ACC112 (cell line): ENCODE results near the gene ORC1.

ENCODE experiments used
- H2AFZ ChIP-seq: fragments of 200-600 bp; sonication (generic); one replicate; pipeline ENCODE4 v1.6.0; 2017; ENCODE audit warnings: antibody characterized with exemption, low read length; ENCODE audit not compliant: unreplicated experiment
- H3K27ac ChIP-seq: fragments of 200-600 bp; sonication (generic); 2 replicates; pipeline ENCODE4 v1.5.1; 2014; ENCODE audit warnings: low read depth, mild to moderate bottlenecking, antibody characterized with exemption, low read length, moderate library complexity
- H3K27me3 ChIP-seq: fragments of 200-600 bp; sonication (generic); 2 replicates; pipeline ENCODE4 v1.6.1; 2014; ENCODE audit warnings: mild to moderate bottlenecking, antibody characterized with exemption, low read length, moderate library complexity, mixed read lengths; ENCODE audit not compliant: insufficient read depth
- H3K36me3 ChIP-seq: fragments of 200-600 bp; sonication (generic); 2 replicates; pipeline ENCODE4 v1.6.1; 2016; ENCODE audit warnings: mild to moderate bottlenecking, antibody characterized with exemption, low read length, moderate library complexity, mixed read lengths; ENCODE audit not compliant: insufficient read depth
- H3K4me1 ChIP-seq: fragments of 200-600 bp; sonication (generic); one replicate; pipeline ENCODE4 v1.6.1; 2016; ENCODE audit warnings: low read length, mixed read lengths; ENCODE audit not compliant: insufficient read depth, unreplicated experiment, control insufficient read depth
- H3K4me3 ChIP-seq: fragments of 200-600 bp; sonication (generic); 2 replicates; pipeline ENCODE4 v1.5.1; 2014; ENCODE audit warnings: mild to moderate bottlenecking, low read depth, low read length
- H3K79me2 ChIP-seq: fragments of 200-600 bp; sonication (generic); one replicate; pipeline ENCODE4 v1.6.0; 2016; ENCODE audit warnings: low read length; ENCODE audit not compliant: control insufficient read depth, unreplicated experiment, insufficient read depth

ORC1 gene

GRCh38 chr1:52423771-52424170 is 19.5 kb upstream of the ORC1 start:
- peaks cover 8% of the 10 kb centered on the region for H3K36me3 ChIP-seq
- no peaks in the 10 kb centered on the region for H3K27me3 ChIP-seq
- H3K79me2 ChIP-seq: no peaks in the 10 kb centered on the region
- H3K4me3 ChIP-seq: no peak overlapping the region
- H2AFZ ChIP-seq: no peak overlapping the region
- H3K4me1 ChIP-seq: peaks cover 33% of the 10 kb centered on the region
- H3K27ac ChIP-seq: no peak overlapping the region

DNA sequence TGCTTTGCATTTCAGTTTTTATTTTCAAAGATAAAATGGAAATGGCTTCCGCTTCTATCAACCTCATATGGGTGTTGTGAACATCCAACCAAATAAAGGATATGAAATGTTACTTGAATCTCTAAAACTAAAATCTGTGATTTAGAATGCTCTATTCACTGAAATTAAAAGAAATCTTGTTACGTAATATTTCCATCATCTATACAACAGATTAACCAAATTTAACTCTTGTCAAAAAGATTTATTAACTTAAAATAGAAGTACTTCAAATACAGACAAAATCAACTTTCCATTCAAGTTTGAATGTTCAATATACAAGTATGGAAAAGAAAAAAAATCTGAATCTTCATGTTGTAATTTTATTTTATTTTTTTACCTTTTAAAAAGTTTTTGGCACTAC is 18.8 kb upstream of the ORC1 start:
- Histone ChIP-seq H3K36me3 (peaks cover 14% of the 10 kb centered on the region), H3K4me1 (peaks cover 33% of the 10 kb centered on the region), H3K4me3 (no peak overlapping the region), H2AFZ (no peak overlapping the region), H3K27ac (no peak overlapping the region), H3K27me3 (no peaks in the 10 kb centered on the region), H3K79me2 (no peaks in the 10 kb centered on the region)

GRCh38 chr1:52420713-52421112 is 16.5 kb upstream of the ORC1 start:
- Histone ChIP-seq H3K4me1 (peaks cover 16% of the 10 kb centered on the region), H3K27me3 (no peaks in the 10 kb centered on the region), H3K79me2 (no peaks in the 10 kb centered on the region), H2AFZ (no peak overlapping the region), H3K27ac (no peak overlapping the region), H3K4me3 (no peak overlapping the region), H3K36me3 (peaks cover 26% of the 10 kb centered on the region)

DNA sequence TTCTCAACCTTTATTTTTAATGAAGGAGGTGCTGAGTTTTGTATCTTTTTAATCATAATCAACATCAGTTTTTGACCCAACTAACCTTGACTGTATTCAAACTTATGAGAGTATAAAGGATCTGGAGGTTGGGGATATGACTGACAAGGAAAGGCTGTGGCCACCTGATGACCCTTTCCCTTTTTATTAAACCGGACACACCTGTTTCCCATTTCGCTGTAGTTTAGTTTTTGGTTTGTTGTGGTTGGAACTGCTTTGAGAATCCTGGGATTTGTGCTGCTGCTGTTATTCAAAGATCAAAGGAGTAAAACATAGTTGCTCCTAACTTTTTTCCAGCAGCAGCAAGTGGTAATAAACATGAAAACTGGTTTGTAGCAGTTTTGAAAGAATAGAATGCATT is 12.6 kb upstream of the ORC1 start:
- Histone ChIP-seq H3K27me3 (no peaks in the 10 kb centered on the region), H3K4me3 (no peak overlapping the region), H3K79me2 (no peaks in the 10 kb centered on the region), H2AFZ (no peak overlapping the region), H3K27ac (no peak overlapping the region), H3K4me1 (no peaks in the 10 kb centered on the region), H3K36me3 (peaks cover 50% of the 10 kb centered on the region)

DNA sequence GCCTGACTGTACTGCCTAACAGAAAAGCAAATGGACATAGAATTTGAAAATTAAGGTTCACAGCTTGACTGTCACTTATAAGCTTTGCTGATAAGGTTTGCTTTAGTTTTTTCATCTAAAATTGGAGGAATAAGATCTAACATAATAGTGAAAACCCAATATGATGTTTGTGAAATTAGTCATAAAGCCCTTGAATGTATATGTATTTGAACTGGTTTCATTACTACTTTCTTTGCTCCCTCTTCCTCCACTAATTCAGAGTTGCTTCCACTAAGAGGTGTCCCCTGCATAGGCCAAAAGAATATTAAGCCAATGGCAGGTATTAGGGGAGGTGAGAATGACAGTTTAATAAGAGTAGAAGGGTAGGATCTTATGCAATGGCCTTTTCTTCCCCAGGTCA is 10.7 kb upstream of the ORC1 start:
- Histone ChIP-seq H3K4me1 (no peaks in the 10 kb centered on the region), H3K4me3 (no peak overlapping the region), H3K27ac (no peak overlapping the region), H3K36me3 (peaks cover 54% of the 10 kb centered on the region), H3K79me2 (no peaks in the 10 kb centered on the region), H2AFZ (no peak overlapping the region), H3K27me3 (no peaks in the 10 kb centered on the region)

DNA sequence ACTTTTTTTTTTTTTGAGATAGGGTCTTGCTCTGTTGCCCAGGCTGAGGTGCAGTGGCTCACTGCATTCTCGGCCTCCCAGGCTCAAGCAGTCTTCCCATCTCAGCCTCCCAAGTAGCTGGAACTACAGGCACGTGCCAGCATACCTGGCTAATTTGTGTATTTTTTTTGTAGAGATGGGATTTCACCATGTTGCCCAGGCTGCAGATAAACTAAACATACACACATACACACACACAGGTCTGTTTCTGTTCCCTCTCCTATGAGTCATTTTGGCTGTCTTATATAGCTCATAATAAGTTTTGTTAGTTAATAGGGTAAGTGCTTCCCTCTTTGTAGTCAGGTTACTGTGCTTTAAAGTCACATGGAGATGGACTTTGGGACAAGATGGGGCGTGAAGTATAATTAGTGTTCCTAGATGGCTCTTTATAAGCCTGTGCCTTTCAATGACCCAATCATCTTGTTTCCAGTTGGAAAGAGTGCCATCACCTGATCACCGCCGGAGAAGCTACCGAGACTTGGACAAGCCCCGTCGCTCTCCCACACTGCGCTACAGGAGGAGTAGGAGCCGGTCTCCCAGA is 9.3 kb upstream of the ORC1 start:
- H3K4me3 ChIP-seq: no peak overlapping the region
- no peaks in the 10 kb centered on the region for H3K4me1 ChIP-seq
- no peak overlapping the region for H2AFZ ChIP-seq
- peaks cover 57% of the 10 kb centered on the region for H3K36me3 ChIP-seq
- no peaks in the 10 kb centered on the region for H3K27me3 ChIP-seq
- no peaks in the 10 kb centered on the region for H3K79me2 ChIP-seq
- no peak overlapping the region for H3K27ac ChIP-seq

- H2AFZ ChIP-seq: peak overlapping the region; percentile 80
- H3K79me2 ChIP-seq: peaks cover 50% of the 10 kb centered on the region
- H3K36me3 ChIP-seq: peaks cover 20% of the 10 kb centered on the region; the same call in 1 of the 2 replicates
- peaks cover 21% of the 10 kb centered on the region for H3K4me1 ChIP-seq
- no peaks in the 10 kb centered on the region for H3K27me3 ChIP-seq
- peak overlapping the region; percentile 86 for H3K4me3 ChIP-seq
- peak overlapping the region; percentile 82 for H3K27ac ChIP-seq
Measured at GRCh38 chr1:52404975-52405338, 734 bp upstream of the ORC1 start.

GRCh38 chr1:52403566-52404115 is 582 bp downstream of the ORC1 start:
- Histone ChIP-seq H3K27ac (peak overlapping the region; percentile 82), H3K36me3 (peaks cover 13% of the 10 kb centered on the region; the same call in 1 of the 2 replicates), H3K27me3 (no peaks in the 10 kb centered on the region), H3K4me3 (peak overlapping the region; percentile 86), H3K4me1 (peaks cover 21% of the 10 kb centered on the region), H2AFZ (peak overlapping the region; percentile 93), H3K79me2 (peaks cover 50% of the 10 kb centered on the region)

- Histone ChIP-seq H3K27me3 (no peaks in the 10 kb centered on the region), H3K79me2 (peaks cover 50% of the 10 kb centered on the region), H3K4me3 (peak overlapping the region; percentile 86), H3K27ac (peak overlapping the region; percentile 82; the same call in 1 of the 2 replicates), H3K4me1 (peaks cover 21% of the 10 kb centered on the region), H2AFZ (no peak overlapping the region), H3K36me3 (peaks cover 8% of the 10 kb centered on the region; the same call in 1 of the 2 replicates)
Measured at GRCh38 chr1:52402860-52403240, 1.4 kb downstream of the ORC1 start.

- Histone ChIP-seq H3K27me3 (no peaks in the 10 kb centered on the region), H3K4me1 (peaks cover 11% of the 10 kb centered on the region), H2AFZ (no peak overlapping the region), H3K27ac (no peak overlapping the region), H3K79me2 (peaks cover 32% of the 10 kb centered on the region), H3K4me3 (no peak overlapping the region), H3K36me3 (peaks cover 13% of the 10 kb centered on the region; the same call in 1 of the 2 replicates)
Measured at GRCh38 chr1:52400131-52400530, 4.1 kb downstream of the ORC1 start.

GRCh38 chr1:52399629-52400028 is 4.6 kb downstream of the ORC1 start:
- Histone ChIP-seq H3K4me3 (no peak overlapping the region), H2AFZ (no peak overlapping the region), H3K36me3 (peaks cover 17% of the 10 kb centered on the region), H3K4me1 (peaks cover 11% of the 10 kb centered on the region), H3K27me3 (no peaks in the 10 kb centered on the region), H3K79me2 (peaks cover 27% of the 10 kb centered on the region), H3K27ac (no peak overlapping the region)
